IPS-15b (cell line): ENCODE measurements around the gene CPHXL2.

Experiments
- H3K27me3 ChIP-seq: one replicate; pipeline ENCODE4 v1.6.1; 2013; ENCODE audit warnings: low read length; ENCODE audit not compliant: control insufficient read depth, insufficient read depth
- H3K36me3 ChIP-seq: one replicate; pipeline ENCODE4 v1.6.1; 2013; ENCODE audit warnings: low read length; ENCODE audit not compliant: control insufficient read depth, insufficient read depth
- H3K4me1 ChIP-seq: one replicate; pipeline ENCODE4 v1.6.1; 2013; ENCODE audit warnings: mild to moderate bottlenecking, low read length; ENCODE audit not compliant: control insufficient read depth, insufficient read depth
- H3K4me3 ChIP-seq: one replicate; pipeline ENCODE4 v1.5.1; 2013; ENCODE audit warnings: low read depth, low read length
- H3K9ac ChIP-seq: one replicate; pipeline ENCODE4 v1.6.1; 2013; ENCODE audit warnings: low read depth, mild to moderate bottlenecking, low read length
- H3K9me3 ChIP-seq: one replicate; pipeline ENCODE4 v1.6.1; 2013; ENCODE audit warnings: mild to moderate bottlenecking, low read length; ENCODE audit not compliant: control insufficient read depth, insufficient read depth

CPHXL2 gene

GRCh38 chr16:75617121-75617520 is 59.7 kb downstream of the CPHXL2 start:
- Histone ChIP-seq H3K9ac (no peak overlapping the region), H3K4me1 (no peaks in the 10 kb centered on the region), H3K27me3 (no peaks in the 10 kb centered on the region), H3K36me3 (peaks cover 37% of the 10 kb centered on the region), H3K9me3 (no peaks in the 10 kb centered on the region), H3K4me3 (no peak overlapping the region)

- Histone ChIP-seq H3K9ac (no peak overlapping the region), H3K4me3 (no peak overlapping the region), H3K9me3 (no peaks in the 10 kb centered on the region), H3K36me3 (peaks cover 38% of the 10 kb centered on the region), H3K4me1 (no peaks in the 10 kb centered on the region), H3K27me3 (no peaks in the 10 kb centered on the region)
Observed at GRCh38 chr16:75616521-75617010, 60.2 kb downstream of the CPHXL2 start.

- peaks cover 42% of the 10 kb centered on the region for H3K36me3 ChIP-seq
- no peaks in the 10 kb centered on the region for H3K4me1 ChIP-seq
- no peaks in the 10 kb centered on the region for H3K27me3 ChIP-seq
- H3K9ac ChIP-seq = no peak overlapping the region
- H3K4me3 ChIP-seq = no peak overlapping the region
- H3K9me3 ChIP-seq = no peaks in the 10 kb centered on the region
Observed at GRCh38 chr16:75615619-75616018, 61.2 kb downstream of the CPHXL2 start.

- Histone ChIP-seq H3K36me3 (peaks cover 38% of the 10 kb centered on the region), H3K27me3 (no peaks in the 10 kb centered on the region), H3K9me3 (no peaks in the 10 kb centered on the region), H3K4me1 (no peaks in the 10 kb centered on the region), H3K9ac (no peak overlapping the region), H3K4me3 (no peak overlapping the region)
Observed at GRCh38 chr16:75614066-75614897, 62.5 kb downstream of the CPHXL2 start.
